CD4-positive, alpha-beta T cell treated with Interleukin-21 for 1 hour (primary cell): ENCODE data around the gene ARL5C.
A peak's percentile ranks its signal among the peaks of the same experiment; 100 is the strongest.

ENCODE experiments used
- DNase-seq: peaks from one replicate; pipeline ENCODE4 v3.0.0-alpha.2; 2020

The ARL5C gene

GRCh38 chr17:39166437-39167335 lies 725 bp upstream of the ARL5C start:
- DNase-seq, result no peak

- no peak for DNase-seq
Measured at GRCh38 chr17:39165178-39165840, 652 bp downstream of the ARL5C start.

- DNase-seq, result peak; percentile 80
Measured at GRCh38 chr17:39164675-39165143, 1.3 kb downstream of the ARL5C start.

- no peak for DNase-seq
Measured at GRCh38 chr17:39161962-39162361, 4.0 kb downstream of the ARL5C start.

- no peak for DNase-seq
Measured at GRCh38 chr17:39158623-39159022, 7.3 kb downstream of the ARL5C start.

GRCh38 chr17:39156491-39156890 lies 9.5 kb downstream of the ARL5C start:
- DNase-seq, result no peak

- DNase-seq, result no peak
Measured at GRCh38 chr17:39155654-39156053, 10.3 kb downstream of the ARL5C start.

- peak; percentile 93 for DNase-seq
Measured at GRCh38 chr17:39153599-39154051, 12.3 kb downstream of the ARL5C start.

- DNase-seq, result peak; percentile 42
Measured at GRCh38 chr17:39151943-39152818, 13.8 kb downstream of the ARL5C start.

- DNase-seq, result peak; percentile 13
Measured at GRCh38 chr17:39151150-39151942, 14.6 kb downstream of the ARL5C start, which contains the start of gene PLXDC1. Gene PLXDC1, minus strand, starts transcription at chr17:39151637. Its CDS starts 200 bp downstream, at chr17:39151437.

- DNase-seq, result no peak
Measured at GRCh38 chr17:39150795-39151149, 15.2 kb downstream of the ARL5C start.

GRCh38 chr17:39150104-39150634 lies 15.8 kb downstream of the ARL5C start:
- DNase-seq, result no peak

GRCh38 chr17:39147221-39148185 lies 18.5 kb downstream of the ARL5C start:
- DNase-seq, result no peak

- no peak for DNase-seq
Measured at GRCh38 chr17:39146273-39146672, 19.7 kb downstream of the ARL5C start.

GRCh38 chr17:39145143-39145542 lies 20.8 kb downstream of the ARL5C start:
- no peak for DNase-seq

- no peak for DNase-seq
Measured at GRCh38 chr17:39144416-39144840, 21.5 kb downstream of the ARL5C start.

- DNase-seq, result no peak
Measured at GRCh38 chr17:39143552-39144093, 22.3 kb downstream of the ARL5C start.

- no peak for DNase-seq
Measured at GRCh38 chr17:39141915-39142664, 23.9 kb downstream of the ARL5C start.

- no peak for DNase-seq
Measured at GRCh38 chr17:39141294-39141693, 24.7 kb downstream of the ARL5C start.
